HUES64 (cell line): ENCODE measurements around the gene ARL4A. TPM values are rescaled to one million over a fixed set of nuclear protein-coding genes. Genes with fewer than 3 reads are reported as not detected.
"Not testable (repeated sequence)": the region's sequence is repeated elsewhere in the genome, so short reads cannot be mapped to it uniquely, and the experiment has no call there.

ENCODE experiments used
- H3K27ac ChIP-seq: 2 replicates; pipeline ENCODE4 v1.7.0; 2013; ENCODE audit warnings: low read depth, low read length, inconsistent platforms
- H3K27me3 ChIP-seq: 2 replicates; pipeline ENCODE4 v1.6.1; 2013; ENCODE audit warnings: mild to moderate bottlenecking, low read length; ENCODE audit not compliant: insufficient read depth
- H3K36me3 ChIP-seq: 2 replicates; pipeline ENCODE4 v1.6.1; 2013; ENCODE audit warnings: mild to moderate bottlenecking, low read length; ENCODE audit not compliant: insufficient read depth
- H3K4me1 ChIP-seq: 2 replicates; pipeline ENCODE4 v1.6.1; 2013; ENCODE audit warnings: mild to moderate bottlenecking, low read length, moderate library complexity; ENCODE audit not compliant: insufficient read depth
- H3K4me3 ChIP-seq: 2 replicates; pipeline ENCODE4 v1.5.1; 2013; ENCODE audit warnings: mild to moderate bottlenecking, low read length, moderate library complexity
- H3K9ac ChIP-seq: 2 replicates; pipeline ENCODE4 v1.6.1; 2013; ENCODE audit warnings: mild to moderate bottlenecking, low read depth, low read length
- H3K9me3 ChIP-seq: 2 replicates; pipeline ENCODE4 v1.6.1; 2013; ENCODE audit warnings: low read depth, low read length; ENCODE audit not compliant: insufficient read depth
- WGBS: fragments of 150-250, 120-280 bp; methylation state at CpG from one replicate; pipeline ENCODE4 v1.1.7; 2013; ENCODE audit warnings: missing lambda C conversion rate; 5-methylcytosine and 5-hydroxymethylcytosine counted together
- polyA plus RNA-seq, 2 experiments: library from polyadenylated mRNA; stranded (reverse); fragments of 50-300 nt; gene quantifications; one replicate each; pipeline ENCODE4 v1.2.3, GENCODE V29; 2013

The ARL4A gene
- polyA plus RNA-seq (2013, experiment 1 of 2), result 28.1 TPM
- 37.7 TPM for polyA plus RNA-seq (2013, experiment 2 of 2)

- Histone ChIP-seq H3K27me3 (no peaks in the 10 kb centered on the region), H3K27ac (peak within 1 kb of the TSS; percentile 85), H3K36me3 (peaks cover 18% of the 10 kb centered on the region; the same call in 1 of the 2 replicates), H3K4me1 (peaks cover 24% of the 10 kb centered on the region), H3K4me3 (peak within 1 kb of the TSS; percentile 77), H3K9ac (peak within 1 kb of the TSS; percentile 85), H3K9me3 (no peaks in the 10 kb centered on the region)
- under 1% methylated on average over 73 of the region's 73 CpGs for WGBS
Measured at GRCh38 chr7:12686891-12687717, at the start of gene ARL4A. ARL4A (plus strand) TSS chr7:12687633; CDS start chr7:12688255, 622 bp downstream.

GRCh38 chr7:12637819-12638592, 49.4 kb upstream of the ARL4A start:
- Histone ChIP-seq H3K36me3 (no peaks in the 10 kb centered on the region), H3K27me3 (no peaks in the 10 kb centered on the region), H3K9me3 (no peaks in the 10 kb centered on the region), H3K27ac (no peak overlapping the region), H3K9ac (no peak overlapping the region), H3K4me1 (no peaks in the 10 kb centered on the region), H3K4me3 (no peak overlapping the region)
- WGBS, result 96% methylated on average over 2 of the region's 4 CpGs

- WGBS, result 69% methylated on average over 2 of the region's 6 CpGs
- Histone ChIP-seq H3K4me3 (no peak overlapping the region), H3K9me3 (no peaks in the 10 kb centered on the region), H3K27ac (no peak overlapping the region), H3K4me1 (no peaks in the 10 kb centered on the region), H3K27me3 (no peaks in the 10 kb centered on the region), H3K9ac (no peak overlapping the region), H3K36me3 (no peaks in the 10 kb centered on the region)
Measured at GRCh38 chr7:12638851-12639456, 48.5 kb upstream of the ARL4A start.

- no peak overlapping the region for H3K4me3 ChIP-seq
- H3K9ac ChIP-seq, result no peak overlapping the region
- H3K4me1 ChIP-seq, result no peaks in the 10 kb centered on the region
- H3K9me3 ChIP-seq, result no peaks in the 10 kb centered on the region
- 94% methylated on average over 7 of the region's 7 CpGs for WGBS
- H3K36me3 ChIP-seq, result no peaks in the 10 kb centered on the region
- H3K27me3 ChIP-seq, result no peaks in the 10 kb centered on the region
- no peak overlapping the region for H3K27ac ChIP-seq
Measured at GRCh38 chr7:12640299-12641096, 46.9 kb upstream of the ARL4A start.

- no peak overlapping the region for H3K4me3 ChIP-seq
- H3K9ac ChIP-seq, result no peak overlapping the region
- no peaks in the 10 kb centered on the region for H3K27me3 ChIP-seq
- no peaks in the 10 kb centered on the region for H3K36me3 ChIP-seq
- no peak overlapping the region for H3K27ac ChIP-seq
- peaks cover 4% of the 10 kb centered on the region for H3K4me1 ChIP-seq
- 95% methylated on average over 3 of the region's 3 CpGs for WGBS
- H3K9me3 ChIP-seq, result no peaks in the 10 kb centered on the region
Measured at GRCh38 chr7:12641196-12641595, 46.2 kb upstream of the ARL4A start.

- Histone ChIP-seq H3K36me3 (no peaks in the 10 kb centered on the region), H3K9ac (no peak overlapping the region), H3K27ac (no peak overlapping the region), H3K4me1 (peaks cover 17% of the 10 kb centered on the region), H3K27me3 (no peaks in the 10 kb centered on the region), H3K4me3 (no peak overlapping the region), H3K9me3 (no peaks in the 10 kb centered on the region)
- 89% methylated on average over 5 of the region's 5 CpGs for WGBS
Measured at GRCh38 chr7:12642508-12642907, 44.9 kb upstream of the ARL4A start.

GRCh38 chr7:12643001-12643643, 44.3 kb upstream of the ARL4A start:
- no peak overlapping the region for H3K27ac ChIP-seq
- peaks cover 18% of the 10 kb centered on the region for H3K4me1 ChIP-seq
- 89% methylated on average over 2 of the region's 3 CpGs for WGBS

GRCh38 chr7:12643644-12644043, 43.8 kb upstream of the ARL4A start:
- H3K27ac ChIP-seq, result no peak overlapping the region
- no peaks in the 10 kb centered on the region for H3K27me3 ChIP-seq
- no peak overlapping the region for H3K4me3 ChIP-seq
- no peak overlapping the region for H3K9ac ChIP-seq
- 90% methylated on average over 5 of the region's 5 CpGs for WGBS
- no peaks in the 10 kb centered on the region for H3K36me3 ChIP-seq
- peaks cover 20% of the 10 kb centered on the region for H3K4me1 ChIP-seq
- no peaks in the 10 kb centered on the region for H3K9me3 ChIP-seq

More at GRCh38 chr7:12643001-12643643, 44.3 kb upstream of the ARL4A start:
- Histone ChIP-seq H3K9me3 (no peaks in the 10 kb centered on the region), H3K4me3 (no peak overlapping the region), H3K36me3 (no peaks in the 10 kb centered on the region), H3K9ac (no peak overlapping the region), H3K27me3 (no peaks in the 10 kb centered on the region)

- not testable (repeated sequence) for H3K9me3 ChIP-seq, H3K36me3 ChIP-seq, H3K9ac ChIP-seq, H3K4me3 ChIP-seq, H3K27me3 ChIP-seq, H3K27ac ChIP-seq
- whole genome bisulfite sequencing, result 77% methylated on average over 5 of the region's 6 CpGs
- H3K4me1 ChIP-seq, result peaks cover 27% of the 10 kb centered on the region
Measured at GRCh38 chr7:12645212-12645611, 42.2 kb upstream of the ARL4A start.

GRCh38 chr7:12646139-12646538, 41.3 kb upstream of the ARL4A start:
- H3K4me1 ChIP-seq, result peaks cover 27% of the 10 kb centered on the region
- 54% methylated on average over 1 of the region's 1 CpG for WGBS
- H3K4me3 ChIP-seq, result no peak overlapping the region
- no peak overlapping the region for H3K27ac ChIP-seq
- H3K27me3 ChIP-seq, result no peaks in the 10 kb centered on the region
- no peaks in the 10 kb centered on the region for H3K36me3 ChIP-seq
- H3K9me3 ChIP-seq, result no peaks in the 10 kb centered on the region
- no peak overlapping the region for H3K9ac ChIP-seq
